HepG2 (cell line): Measurements from ENCODE around the gene PMFBP1. TPM values are rescaled to one million over a fixed set of nuclear protein-coding genes. Genes with fewer than 3 reads are reported as not detected.
A peak's percentile ranks its signal among the peaks of the same experiment; 100 is the strongest.

ENCODE experiments used
- FOXA1 ChIP-seq, 2 experiments: fragments of 450-650 bp in 1 of 2; sonication (generic) in 1 of 2; formaldehyde crosslinking in 1 of 2; IDR thresholded peaks; 2 replicates each; pipeline versions ENCODE4 v1.4.0 to v1.6.1; 2016 to 2020; ENCODE audit warnings: missing genetic modification reagents in 1 of 2
- MEIS1 ChIP-seq: sonication (generic); formaldehyde crosslinking; IDR thresholded peaks from 2 replicates; pipeline ENCODE4 v1.9.0; 2021; ENCODE audit warnings: mild to moderate bottlenecking, missing genetic modification reagents, moderate library complexity, borderline replicate concordance
- NONO ChIP-seq, 2 experiments: fragments of 450-650 bp in 1 of 2; sonication (generic) in 1 of 2; formaldehyde crosslinking in 1 of 2; IDR thresholded peaks in 1 of 2; conservative IDR thresholded peaks in 1 of 2; 2 replicates each; pipeline versions ENCODE4 v1.6.1 to v1.8.0; 2017 to 2022; ENCODE audit warnings: mild to moderate bottlenecking in 1 of 2, missing genetic modification reagents in 1 of 2, moderate library complexity in 1 of 2
- SKI ChIP-seq: fragments of 450-650 bp; IDR thresholded peaks from one replicate; pipeline ENCODE4 v1.6.1; 2018; ENCODE audit warnings: mild to moderate bottlenecking; ENCODE audit not compliant: partially characterized antibody
- SMAD9 ChIP-seq: sonication (generic); formaldehyde crosslinking; IDR thresholded peaks from 2 replicates; pipeline ENCODE4 v1.5.1; 2020; ENCODE audit warnings: mild to moderate bottlenecking, missing genetic modification reagents
- TFDP2 ChIP-seq: sonication (generic); formaldehyde crosslinking; IDR thresholded peaks from 2 replicates; pipeline ENCODE4 v1.4.0; 2020; ENCODE audit warnings: missing genetic modification reagents
- ZBTB7A ChIP-seq: sonication (generic); formaldehyde crosslinking; IDR thresholded peaks from 2 replicates; pipeline ENCODE4 v1.8.0; 2022; ENCODE audit warnings: mild to moderate bottlenecking, missing genetic modification reagents
- ZMYM3 ChIP-seq: sonication (generic); formaldehyde crosslinking; IDR thresholded peaks from 2 replicates; pipeline ENCODE4 v1.5.1; 2020; ENCODE audit warnings: mild to moderate bottlenecking, missing genetic modification reagents
- ZNF124 ChIP-seq: sonication (generic); formaldehyde crosslinking; IDR thresholded peaks from 2 replicates; pipeline ENCODE4 v1.4.0; 2020; ENCODE audit warnings: missing genetic modification reagents
- ZNF432 ChIP-seq: sonication (generic); formaldehyde crosslinking; IDR thresholded peaks from 2 replicates; pipeline ENCODE4 v1.5.0; 2020; ENCODE audit warnings: missing genetic modification reagents, mild to moderate bottlenecking, borderline replicate concordance
- ZNF543 ChIP-seq: sonication (generic); formaldehyde crosslinking; IDR thresholded peaks from 2 replicates; pipeline ENCODE4 v1.4.0; 2020; ENCODE audit warnings: mild to moderate bottlenecking, missing genetic modification reagents
- ZNF550 ChIP-seq: sonication (generic); formaldehyde crosslinking; IDR thresholded peaks from 2 replicates; pipeline ENCODE4 v1.4.0; 2020; ENCODE audit warnings: mild to moderate bottlenecking, missing genetic modification reagents, borderline replicate concordance
- ZNF570 ChIP-seq: sonication (generic); formaldehyde crosslinking; IDR thresholded peaks from 2 replicates; pipeline ENCODE4 v1.4.0; 2020; ENCODE audit warnings: mild to moderate bottlenecking, missing genetic modification reagents, borderline replicate concordance
- ZNF589 ChIP-seq: sonication (generic); formaldehyde crosslinking; conservative IDR thresholded peaks from 2 replicates; pipeline ENCODE4 v1.8.0; 2022; ENCODE audit warnings: mild to moderate bottlenecking, moderate library complexity, missing genetic modification reagents
- ZNF7 ChIP-seq: IDR thresholded peaks from 2 replicates; pipeline ENCODE4 v1.6.1; 2016; ENCODE audit warnings: missing biosample characterization, missing genetic modification reagents
- ZNF775 ChIP-seq: sonication (generic); formaldehyde crosslinking; IDR thresholded peaks from 2 replicates; pipeline ENCODE4 v1.4.0; 2020; ENCODE audit warnings: missing genetic modification reagents, mild to moderate bottlenecking, moderate library complexity, borderline replicate concordance
- ZSCAN29 ChIP-seq: sonication (generic); formaldehyde crosslinking; conservative IDR thresholded peaks from 2 replicates; pipeline ENCODE4 v1.4.0; 2020; ENCODE audit warnings: mild to moderate bottlenecking, missing genetic modification reagents
- polyA plus RNA-seq, 8 experiments: library from polyadenylated mRNA; depleted of rRNA in 3 of 8; stranded (reverse) in 7 of 8; unstranded in 1 of 8; fragments of >200 nt; fragmentation: Illumina TruSeq in 4 of 8; extraction: Trizol in 4 of 8; gene quantifications; 2 replicates each; pipeline versions ENCODE4 v1.2.1 to v1.2.3, GENCODE V29; 2011 to 2016; ENCODE audit warnings: low read depth in 4 of 8, missing spikeins in 1 of 8, mixed read lengths in 1 of 8; ENCODE audit not compliant: insufficient read depth in 1 of 8
- total RNA-seq, 5 experiments: library from RNA; depleted of rRNA; stranded (reverse); fragments of >200 nt; fragmentation: Illumina TruSeq; extraction: Trizol; gene quantifications; 2 replicates each; pipeline ENCODE4 v1.2.3, GENCODE V29; 2016; ENCODE audit warnings: low read depth in 1 of 5
- TF ChIP-seq, protein P1 (sequence below): sonication (generic); formaldehyde crosslinking; IDR thresholded peaks from 2 replicates; pipeline ENCODE4 v1.4.0; 2020; ENCODE audit warnings: missing genetic modification reagents
- TF ChIP-seq, protein P2 (sequence below): sonication (generic); formaldehyde crosslinking; IDR thresholded peaks from 2 replicates; pipeline ENCODE4 v1.4.0; 2020; ENCODE audit warnings: mild to moderate bottlenecking, low read depth, missing genetic modification reagents
- TF ChIP-seq, protein P3 (sequence below): sonication (generic); formaldehyde crosslinking; IDR thresholded peaks from 2 replicates; pipeline ENCODE4 v1.4.0; 2020; ENCODE audit warnings: missing genetic modification reagents

The PMFBP1 gene
- total and polyA plus RNA-seq, 2 of the 13 experiments (the other 11 are each of a cell fraction or from before 2014, with no cell fraction given) = 1.9 to 3.8 TPM

GRCh38 chr16:72092832-72093447 lies 79.0 kb downstream of the PMFBP1 start (continued):
- TF ChIP-seq, protein P1, sequence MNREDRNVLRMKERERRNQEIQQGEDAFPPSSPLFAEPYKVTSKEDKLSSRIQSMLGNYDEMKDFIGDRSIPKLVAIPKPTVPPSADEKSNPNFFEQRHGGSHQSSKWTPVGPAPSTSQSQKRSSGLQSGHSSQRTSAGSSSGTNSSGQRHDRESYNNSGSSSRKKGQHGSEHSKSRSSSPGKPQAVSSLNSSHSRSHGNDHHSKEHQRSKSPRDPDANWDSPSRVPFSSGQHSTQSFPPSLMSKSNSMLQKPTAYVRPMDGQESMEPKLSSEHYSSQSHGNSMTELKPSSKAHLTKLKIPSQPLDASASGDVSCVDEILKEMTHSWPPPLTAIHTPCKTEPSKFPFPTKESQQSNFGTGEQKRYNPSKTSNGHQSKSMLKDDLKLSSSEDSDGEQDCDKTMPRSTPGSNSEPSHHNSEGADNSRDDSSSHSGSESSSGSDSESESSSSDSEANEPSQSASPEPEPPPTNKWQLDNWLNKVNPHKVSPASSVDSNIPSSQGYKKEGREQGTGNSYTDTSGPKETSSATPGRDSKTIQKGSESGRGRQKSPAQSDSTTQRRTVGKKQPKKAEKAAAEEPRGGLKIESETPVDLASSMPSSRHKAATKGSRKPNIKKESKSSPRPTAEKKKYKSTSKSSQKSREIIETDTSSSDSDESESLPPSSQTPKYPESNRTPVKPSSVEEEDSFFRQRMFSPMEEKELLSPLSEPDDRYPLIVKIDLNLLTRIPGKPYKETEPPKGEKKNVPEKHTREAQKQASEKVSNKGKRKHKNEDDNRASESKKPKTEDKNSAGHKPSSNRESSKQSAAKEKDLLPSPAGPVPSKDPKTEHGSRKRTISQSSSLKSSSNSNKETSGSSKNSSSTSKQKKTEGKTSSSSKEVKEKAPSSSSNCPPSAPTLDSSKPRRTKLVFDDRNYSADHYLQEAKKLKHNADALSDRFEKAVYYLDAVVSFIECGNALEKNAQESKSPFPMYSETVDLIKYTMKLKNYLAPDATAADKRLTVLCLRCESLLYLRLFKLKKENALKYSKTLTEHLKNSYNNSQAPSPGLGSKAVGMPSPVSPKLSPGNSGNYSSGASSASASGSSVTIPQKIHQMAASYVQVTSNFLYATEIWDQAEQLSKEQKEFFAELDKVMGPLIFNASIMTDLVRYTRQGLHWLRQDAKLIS = no peak
- TF ChIP-seq ZMYM3 (CRISPR knock-in tag) = peak; percentile 87
- no peak for TF ChIP-seq ZNF124 (CRISPR knock-in tag)
- TF ChIP-seq SKI = no peak
- TF ChIP-seq FOXA1 (IDR thresholded peaks at IDR 0.05) = no peak
- no peak for TF ChIP-seq FOXA1 (CRISPR knock-in tag; IDR thresholded peaks at IDR 0.05)
- TF ChIP-seq ZNF775 (CRISPR knock-in tag) = 0 out of 2 replicates have a peak, but pooled peaks have one; percentile 36
- no peak for TF ChIP-seq NONO (IDR thresholded peaks at IDR 0.05)
- 0 out of 2 replicates have a peak, but pooled peaks have one; percentile 43 for TF ChIP-seq NONO (CRISPR knock-in tag; conservative IDR thresholded peaks at IDR 0.05)
- TF ChIP-seq ZBTB7A (CRISPR knock-in tag) = no peak
- no peak for TF ChIP-seq ZNF589 (CRISPR knock-in tag)
- TF ChIP-seq, protein P2, sequence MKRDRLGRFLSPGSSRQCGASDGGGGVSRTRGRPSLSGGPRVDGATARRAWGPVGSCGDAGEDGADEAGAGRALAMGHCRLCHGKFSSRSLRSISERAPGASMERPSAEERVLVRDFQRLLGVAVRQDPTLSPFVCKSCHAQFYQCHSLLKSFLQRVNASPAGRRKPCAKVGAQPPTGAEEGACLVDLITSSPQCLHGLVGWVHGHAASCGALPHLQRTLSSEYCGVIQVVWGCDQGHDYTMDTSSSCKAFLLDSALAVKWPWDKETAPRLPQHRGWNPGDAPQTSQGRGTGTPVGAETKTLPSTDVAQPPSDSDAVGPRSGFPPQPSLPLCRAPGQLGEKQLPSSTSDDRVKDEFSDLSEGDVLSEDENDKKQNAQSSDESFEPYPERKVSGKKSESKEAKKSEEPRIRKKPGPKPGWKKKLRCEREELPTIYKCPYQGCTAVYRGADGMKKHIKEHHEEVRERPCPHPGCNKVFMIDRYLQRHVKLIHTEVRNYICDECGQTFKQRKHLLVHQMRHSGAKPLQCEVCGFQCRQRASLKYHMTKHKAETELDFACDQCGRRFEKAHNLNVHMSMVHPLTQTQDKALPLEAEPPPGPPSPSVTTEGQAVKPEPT (CRISPR knock-in tag) = 0 out of 2 replicates have a peak, but pooled peaks have one; percentile 38
- TF ChIP-seq, protein P3, sequence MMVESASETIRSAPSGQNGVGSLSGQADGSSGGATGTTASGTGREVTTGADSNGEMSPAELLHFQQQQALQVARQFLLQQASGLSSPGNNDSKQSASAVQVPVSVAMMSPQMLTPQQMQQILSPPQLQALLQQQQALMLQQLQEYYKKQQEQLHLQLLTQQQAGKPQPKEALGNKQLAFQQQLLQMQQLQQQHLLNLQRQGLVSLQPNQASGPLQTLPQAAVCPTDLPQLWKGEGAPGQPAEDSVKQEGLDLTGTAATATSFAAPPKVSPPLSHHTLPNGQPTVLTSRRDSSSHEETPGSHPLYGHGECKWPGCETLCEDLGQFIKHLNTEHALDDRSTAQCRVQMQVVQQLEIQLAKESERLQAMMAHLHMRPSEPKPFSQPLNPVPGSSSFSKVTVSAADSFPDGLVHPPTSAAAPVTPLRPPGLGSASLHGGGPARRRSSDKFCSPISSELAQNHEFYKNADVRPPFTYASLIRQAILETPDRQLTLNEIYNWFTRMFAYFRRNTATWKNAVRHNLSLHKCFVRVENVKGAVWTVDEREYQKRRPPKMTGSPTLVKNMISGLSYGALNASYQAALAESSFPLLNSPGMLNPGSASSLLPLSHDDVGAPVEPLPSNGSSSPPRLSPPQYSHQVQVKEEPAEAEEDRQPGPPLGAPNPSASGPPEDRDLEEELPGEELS (CRISPR knock-in tag) = 0 out of 2 replicates have a peak, but pooled peaks have one; percentile 10
- TF ChIP-seq ZNF432 (CRISPR knock-in tag) = no peak
- 0 out of 2 replicates have a peak, but pooled peaks have one; percentile 36 for TF ChIP-seq ZNF570
- 0 out of 2 replicates have a peak, but pooled peaks have one; percentile 58 for TF ChIP-seq ZNF543 (CRISPR knock-in tag)
- TF ChIP-seq TFDP2 (CRISPR knock-in tag) = 0 out of 2 replicates have a peak, but pooled peaks have one; percentile 37
- peak; percentile 81 for TF ChIP-seq MEIS1 (CRISPR knock-in tag)
- peak; percentile 85 for TF ChIP-seq ZNF7 (CRISPR knock-in tag)
- TF ChIP-seq ZSCAN29 = peak; percentile 40; the same call in 1 of the 2 replicates
- TF ChIP-seq ZNF550 = no peak
- TF ChIP-seq SMAD9 (CRISPR knock-in tag) = no peak
